K562 (cell line): Measurements from ENCODE around the gene ZNF24. TPM values are rescaled to one million over a fixed set of nuclear protein-coding genes. Genes with fewer than 3 reads are reported as not detected.
A peak's percentile ranks its signal among the peaks of the same experiment; 100 is the strongest.

Experiments
- CEBPB ChIP-seq: fragments of 450-650 bp; IDR thresholded peaks from 2 replicates; pipeline ENCODE4 v1.6.1; 2016; ENCODE audit warnings: missing genetic modification characterization, missing compliant biosample characterization
- CHCHD3 ChIP-seq: fragments of 250-450 bp; sonication (Bioruptor Pico); IDR thresholded peaks from 2 replicates; pipeline ENCODE4 v2.1.2; 2022; ENCODE audit warnings: mild to moderate bottlenecking
- CHD2 ChIP-seq: IDR thresholded peaks from 2 replicates; pipeline ENCODE4 v1.6.1; 2011; ENCODE audit warnings: low read depth, low read length
- FOXJ2 ChIP-seq: fragments of 200-800 bp; sonication (Bioruptor generic); IDR thresholded peaks from 2 replicates; pipeline ENCODE4 v1.6.1; 2016; ENCODE audit warnings: missing genetic modification characterization, missing compliant biosample characterization
- HDAC1 ChIP-seq, 2 experiments: fragments of 450-650 bp; IDR thresholded peaks; 2 replicates each; pipeline ENCODE4 v1.6.1; 2016 to 2017; ENCODE audit warnings: inconsistent platforms in 1 of 2, mild to moderate bottlenecking in 1 of 2, moderate library complexity in 1 of 2
- HEY1 ChIP-seq: fragments of 250-450 bp; sonication (Bioruptor Pico); IDR thresholded peaks from 2 replicates; pipeline ENCODE4 v1.5.0; 2020; ENCODE audit warnings: mild to moderate bottlenecking, moderate library complexity, borderline replicate concordance
- KLF13 ChIP-seq: fragments of 450-650 bp; IDR thresholded peaks from 2 replicates; pipeline ENCODE4 v1.6.1; 2016; ENCODE audit warnings: missing genetic modification characterization, low read depth, mild to moderate bottlenecking, missing compliant biosample characterization, moderate library complexity, borderline replicate concordance
- NCOA1 ChIP-seq: fragments of 450-650 bp; IDR thresholded peaks from 2 replicates; pipeline ENCODE4 v1.6.1; 2016; ENCODE audit warnings: low read depth
- PURB ChIP-seq: sonication (generic); formaldehyde crosslinking; IDR thresholded peaks from 2 replicates; pipeline ENCODE4 v1.9.0; 2021; ENCODE audit warnings: low read depth, mild to moderate bottlenecking, missing genetic modification reagents
- RNF2 ChIP-seq: sonication (generic); IDR thresholded peaks from 2 replicates; pipeline ENCODE4 v1.6.1; 2016
- SP2 ChIP-seq: IDR thresholded peaks from 2 replicates; pipeline ENCODE4 v1.6.1; 2011; ENCODE audit warnings: mild to moderate bottlenecking, low read depth, low read length, moderate library complexity; ENCODE audit not compliant: poor library complexity, severe bottlenecking; ENCODE audit errors: extremely low read depth
- TRIM25 ChIP-seq: fragments of 450-650 bp; IDR thresholded peaks from 2 replicates; pipeline ENCODE4 v1.7.0; 2016; ENCODE audit warnings: borderline replicate concordance
- ZBTB1 ChIP-seq: sonication (generic); formaldehyde crosslinking; IDR thresholded peaks from 2 replicates; pipeline ENCODE4 v1.8.1; 2023; ENCODE audit warnings: missing genetic modification reagents, low read depth, mild to moderate bottlenecking, borderline replicate concordance
- ZKSCAN3 ChIP-seq: fragments of 250-450 bp; sonication (Bioruptor Pico); IDR thresholded peaks from 2 replicates; pipeline ENCODE4 v1.4.0; 2020
- ZNF282 ChIP-seq: sonication (generic); formaldehyde crosslinking; IDR thresholded peaks from 2 replicates; pipeline ENCODE4 v1.8.1; 2023; ENCODE audit warnings: missing genetic modification reagents
- ZNF668 ChIP-seq: fragments of 250-450 bp; sonication (Bioruptor Pico); IDR thresholded peaks from 2 replicates; pipeline ENCODE4 v1.8.0; 2022; ENCODE audit warnings: mild to moderate bottlenecking, inconsistent platforms
- ZNF77 ChIP-seq: fragments of 250-450 bp; sonication (Bioruptor Pico); IDR thresholded peaks from 2 replicates; pipeline ENCODE4 v1.5.0; 2020
- polyA plus RNA-seq, 8 experiments: library from polyadenylated mRNA; depleted of rRNA in 4 of 8; stranded (reverse) in 5 of 8; unstranded in 3 of 8; fragments of >200 nt; fragmentation: Nextera tagmentation in 2 of 8; fragmentation: Illumina TruSeq in 1 of 8; extraction: Ambion mirVana in 2 of 8; extraction: Trizol in 1 of 8; gene quantifications; 2 replicates each; pipeline versions ENCODE4 v1.2.1 to v1.2.3, GENCODE V29; 2011 to 2014; ENCODE audit warnings: inconsistent platforms in 1 of 8, missing spikeins in 1 of 8
- total RNA-seq, 7 experiments: library from RNA; depleted of rRNA in 6 of 7; stranded (reverse); fragments of >200 nt in 6 of 7; fragmentation: Illumina TruSeq in 2 of 7; extraction: Trizol in 2 of 7; gene quantifications; 2 replicates each; pipeline versions ENCODE4 v1.2.1 to v1.2.3, GENCODE V29; 2011 to 2021; ENCODE audit warnings: low replicate concordance in 1 of 7
- TF ChIP-seq, protein P1 (sequence below): fragments of 450-650 bp; IDR thresholded peaks from 2 replicates; pipeline ENCODE4 v1.6.1; 2017; ENCODE audit warnings: antibody characterized with exemption, mild to moderate bottlenecking
- TF ChIP-seq, protein P2 (sequence below): conservative IDR thresholded peaks from 2 replicates; pipeline ENCODE4 v1.6.1; 2011; ENCODE audit warnings: low read depth, mild to moderate bottlenecking, low read length; ENCODE audit not compliant: control insufficient read depth

Gene ZNF24
- total and polyA plus RNA-seq, 9 of the 15 experiments (the other 6 are each of a cell fraction or from before 2014, with no cell fraction given): 35.7 to 72.8 (median 54.1) TPM

DNA sequence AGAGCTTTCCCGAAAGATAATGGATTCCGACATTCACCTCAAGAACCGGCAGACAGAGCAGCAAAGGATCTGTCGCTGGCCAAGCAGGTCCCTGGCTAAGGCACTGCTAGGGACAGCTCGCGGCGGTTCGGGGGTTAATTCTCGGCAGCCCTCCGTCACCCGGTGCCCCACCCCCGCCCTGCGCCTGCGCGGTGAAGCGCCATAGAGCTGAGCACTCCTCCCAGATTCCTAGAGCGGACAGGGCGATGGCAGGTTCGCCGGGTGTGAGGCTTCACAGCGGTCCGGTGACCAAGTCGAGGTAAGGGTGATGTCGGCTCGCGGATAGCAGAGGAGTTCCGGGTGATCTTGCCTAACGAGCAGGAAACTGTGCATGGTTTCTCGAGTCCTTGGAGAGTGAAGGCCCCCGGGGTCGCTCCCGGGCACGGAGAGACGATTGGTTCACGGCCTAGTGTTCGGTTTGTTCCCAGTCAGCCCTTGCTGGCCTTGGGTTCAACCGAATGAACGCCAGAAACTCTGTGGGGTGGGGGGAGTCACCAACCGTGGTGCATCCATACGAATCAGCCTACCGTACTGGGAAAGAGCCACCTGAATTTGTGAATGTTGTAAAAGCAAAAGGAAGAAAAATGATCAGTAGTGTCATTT, 54.0 kb downstream of the ZNF24 start, which contains the start of gene ZSCAN30 (continued):
- TF ChIP-seq HEY1 (CRISPR knock-in tag): no peak
- TF ChIP-seq ZNF282 (CRISPR knock-in tag): no peak
- peak; percentile 97 for TF ChIP-seq SP2
- no peak for TF ChIP-seq ZNF77 (CRISPR knock-in tag)
- 0 out of 2 replicates have a peak, but pooled peaks have one; percentile 70 for TF ChIP-seq ZBTB1 (CRISPR knock-in tag)
- TF ChIP-seq HDAC1 (IDR thresholded peaks at IDR 0.05): peak in 1 of 2 experiments; percentile 91; a peak in 2 of 4 replicates
- 0 out of 2 replicates have a peak, but pooled peaks have one; percentile 64 for TF ChIP-seq CHCHD3 (CRISPR knock-in tag)
- TF ChIP-seq ZNF668 (CRISPR knock-in tag): peak; percentile 15; the same call in 1 of the 2 replicates
- no peak for TF ChIP-seq TRIM25
- no peak for TF ChIP-seq CEBPB (tag)
- TF ChIP-seq, protein P1, sequence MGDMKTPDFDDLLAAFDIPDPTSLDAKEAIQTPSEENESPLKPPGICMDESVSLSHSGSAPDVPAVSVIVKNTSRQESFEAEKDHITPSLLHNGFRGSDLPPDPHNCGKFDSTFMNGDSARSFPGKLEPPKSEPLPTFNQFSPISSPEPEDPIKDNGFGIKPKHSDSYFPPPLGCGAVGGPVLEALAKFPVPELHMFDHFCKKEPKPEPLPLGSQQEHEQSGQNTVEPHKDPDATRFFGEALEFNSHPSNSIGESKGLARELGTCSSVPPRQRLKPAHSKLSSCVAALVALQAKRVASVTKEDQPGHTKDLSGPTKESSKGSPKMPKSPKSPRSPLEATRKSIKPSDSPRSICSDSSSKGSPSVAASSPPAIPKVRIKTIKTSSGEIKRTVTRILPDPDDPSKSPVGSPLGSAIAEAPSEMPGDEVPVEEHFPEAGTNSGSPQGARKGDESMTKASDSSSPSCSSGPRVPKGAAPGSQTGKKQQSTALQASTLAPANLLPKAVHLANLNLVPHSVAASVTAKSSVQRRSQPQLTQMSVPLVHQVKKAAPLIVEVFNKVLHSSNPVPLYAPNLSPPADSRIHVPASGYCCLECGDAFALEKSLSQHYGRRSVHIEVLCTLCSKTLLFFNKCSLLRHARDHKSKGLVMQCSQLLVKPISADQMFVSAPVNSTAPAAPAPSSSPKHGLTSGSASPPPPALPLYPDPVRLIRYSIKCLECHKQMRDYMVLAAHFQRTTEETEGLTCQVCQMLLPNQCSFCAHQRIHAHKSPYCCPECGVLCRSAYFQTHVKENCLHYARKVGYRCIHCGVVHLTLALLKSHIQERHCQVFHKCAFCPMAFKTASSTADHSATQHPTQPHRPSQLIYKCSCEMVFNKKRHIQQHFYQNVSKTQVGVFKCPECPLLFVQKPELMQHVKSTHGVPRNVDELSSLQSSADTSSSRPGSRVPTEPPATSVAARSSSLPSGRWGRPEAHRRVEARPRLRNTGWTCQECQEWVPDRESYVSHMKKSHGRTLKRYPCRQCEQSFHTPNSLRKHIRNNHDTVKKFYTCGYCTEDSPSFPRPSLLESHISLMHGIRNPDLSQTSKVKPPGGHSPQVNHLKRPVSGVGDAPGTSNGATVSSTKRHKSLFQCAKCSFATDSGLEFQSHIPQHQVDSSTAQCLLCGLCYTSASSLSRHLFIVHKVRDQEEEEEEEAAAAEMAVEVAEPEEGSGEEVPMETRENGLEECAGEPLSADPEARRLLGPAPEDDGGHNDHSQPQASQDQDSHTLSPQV: peak; percentile 60
- peak; percentile 86 for TF ChIP-seq RNF2
- peak; percentile 62; the same call in 1 of the 2 replicates for TF ChIP-seq KLF13
- peak; percentile 78 for TF ChIP-seq NCOA1
- TF ChIP-seq, protein P2, sequence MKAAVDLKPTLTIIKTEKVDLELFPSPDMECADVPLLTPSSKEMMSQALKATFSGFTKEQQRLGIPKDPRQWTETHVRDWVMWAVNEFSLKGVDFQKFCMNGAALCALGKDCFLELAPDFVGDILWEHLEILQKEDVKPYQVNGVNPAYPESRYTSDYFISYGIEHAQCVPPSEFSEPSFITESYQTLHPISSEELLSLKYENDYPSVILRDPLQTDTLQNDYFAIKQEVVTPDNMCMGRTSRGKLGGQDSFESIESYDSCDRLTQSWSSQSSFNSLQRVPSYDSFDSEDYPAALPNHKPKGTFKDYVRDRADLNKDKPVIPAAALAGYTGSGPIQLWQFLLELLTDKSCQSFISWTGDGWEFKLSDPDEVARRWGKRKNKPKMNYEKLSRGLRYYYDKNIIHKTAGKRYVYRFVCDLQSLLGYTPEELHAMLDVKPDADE: peak; percentile 95
- no peak for TF ChIP-seq ZKSCAN3 (CRISPR knock-in tag)
- no peak for TF ChIP-seq PURB (CRISPR knock-in tag)
- 0 out of 2 replicates have a peak, but pooled peaks have one; percentile 27 for TF ChIP-seq FOXJ2 (tag)
- TF ChIP-seq CHD2: peak; percentile 67
